Coronary artery (tissue), 2 donors: ENCODE measurements around the gene OPCML.

Experiments
- DNase-seq: peaks from one replicate; pipeline ENCODE4 v3.0.0-alpha.2; 2017; ENCODE audit warnings: low spot score
- H3K27ac ChIP-seq, 2 donors: fragments of 200-600 bp; sonication (generic); one replicate each; pipeline ENCODE4 v1.5.1; 2016 to 2019
- H3K4me3 ChIP-seq: fragments of 200-600 bp; sonication (generic); 2 replicates; pipeline ENCODE4 v1.5.1; 2016; ENCODE audit warnings: mild to moderate bottlenecking, moderate library complexity
- CTCF ChIP-seq: fragments of 200-600 bp; sonication (generic); IDR thresholded peaks from one replicate; pipeline ENCODE4 v1.5.1; 2019; ENCODE audit warnings: antibody characterized with exemption

Gene OPCML

GRCh38 chr11:133207995-133208394, 324.3 kb downstream of the OPCML start:
- DNase-seq, result no peak
- no peak overlapping the region for H3K27ac ChIP-seq
- no peak for TF ChIP-seq CTCF
- H3K4me3 ChIP-seq, result no peak overlapping the region

- no peak for DNase-seq
- no peak for TF ChIP-seq CTCF
- no peak overlapping the region for H3K4me3 ChIP-seq
- no peak overlapping the region for H3K27ac ChIP-seq
Measured at GRCh38 chr11:133206313-133207005, 325.8 kb downstream of the OPCML start.

- TF ChIP-seq CTCF, result no peak
- Histone ChIP-seq H3K27ac (no peak overlapping the region), H3K4me3 (no peak overlapping the region)
- no peak for DNase-seq
Measured at GRCh38 chr11:133204158-133204557, 328.1 kb downstream of the OPCML start.

GRCh38 chr11:133202816-133203215, 329.5 kb downstream of the OPCML start:
- Histone ChIP-seq H3K27ac (no peak overlapping the region), H3K4me3 (no peak overlapping the region)
- no peak for DNase-seq
- no peak for TF ChIP-seq CTCF

- Histone ChIP-seq H3K27ac (no peak overlapping the region), H3K4me3 (no peak overlapping the region)
- DNase-seq, result no peak
- TF ChIP-seq CTCF, result no peak
Measured at GRCh38 chr11:133198438-133198837, 333.9 kb downstream of the OPCML start.

GRCh38 chr11:133197425-133197824, 334.9 kb downstream of the OPCML start:
- Histone ChIP-seq H3K4me3 (no peak overlapping the region), H3K27ac (no peak overlapping the region)
- TF ChIP-seq CTCF, result no peak
- no peak for DNase-seq

- no peak for TF ChIP-seq CTCF
- H3K27ac ChIP-seq, result no peak overlapping the region
- H3K4me3 ChIP-seq, result no peak overlapping the region
- no peak for DNase-seq
Measured at GRCh38 chr11:133191931-133192330, 340.4 kb downstream of the OPCML start.
